HG02571 (cell line): ENCODE data around the gene CADM3.
A peak's percentile ranks its signal among the peaks of the same experiment; 100 is the strongest.

ENCODE experiments used
- ATAC-seq: cut with Tn5 transposase; IDR thresholded peaks from one replicate; pipeline ENCODE4 v1.9.1; 2021; ENCODE audit warnings: mild to moderate bottlenecking, moderate library complexity; ENCODE audit not compliant: unreplicated experiment

The CADM3 gene

GRCh38 chr1:159204161-159205141 lies 33.0 kb downstream of the CADM3 start, which contains the start of gene ACKR1:
Gene ACKR1, plus strand, starts transcription at chr1:159204875. Its CDS starts 85 bp downstream, at chr1:159204960.
- ATAC-seq = no peak

GRCh38 chr1:159205225-159205624 lies 33.8 kb downstream of the CADM3 start:
- no peak for ATAC-seq

GRCh38 chr1:159206110-159206509 lies 34.7 kb downstream of the CADM3 start:
- ATAC-seq = no peak

GRCh38 chr1:159207080-159207479 lies 35.7 kb downstream of the CADM3 start:
- no peak for ATAC-seq

GRCh38 chr1:159207774-159208173 lies 36.4 kb downstream of the CADM3 start:
- no peak for ATAC-seq

GRCh38 chr1:159208175-159208825 lies 36.9 kb downstream of the CADM3 start:
- ATAC-seq = no peak

- ATAC-seq = no peak
These were observed 37.6 kb downstream of the CADM3 start for GRCh38 chr1:159209061-159209460.

GRCh38 chr1:159211331-159212136 lies 40.1 kb downstream of the CADM3 start:
- no peak for ATAC-seq

GRCh38 chr1:159212596-159212995 lies 41.2 kb downstream of the CADM3 start:
- ATAC-seq = no peak

- no peak for ATAC-seq
These were observed 42.8 kb downstream of the CADM3 start for GRCh38 chr1:159214149-159214760.

GRCh38 chr1:159218649-159219636 lies 47.5 kb downstream of the CADM3 start:
- ATAC-seq = no peak

GRCh38 chr1:159222075-159222865 lies 50.9 kb downstream of the CADM3 start:
- ATAC-seq = no peak

- ATAC-seq = no peak
These were observed 51.6 kb downstream of the CADM3 start for GRCh38 chr1:159223004-159223403.

GRCh38 chr1:159228554-159228953 lies 57.1 kb downstream of the CADM3 start:
- ATAC-seq = no peak

GRCh38 chr1:159229260-159229885 lies 58.0 kb downstream of the CADM3 start:
- ATAC-seq = no peak

GRCh38 chr1:159229896-159230295 lies 58.5 kb downstream of the CADM3 start:
- no peak for ATAC-seq

- ATAC-seq = peak; percentile 68
These were observed 68.3 kb downstream of the CADM3 start for GRCh38 chr1:159239551-159240220.

- ATAC-seq = no peak
These were observed 75.9 kb downstream of the CADM3 start for GRCh38 chr1:159247266-159247665.
